MM.1S (cell line): ENCODE measurements around the gene INS.

Experiments used
- DNase-seq: peaks from one replicate; pipeline ENCODE4 v3.0.0-alpha.2; 2015
- H2AFZ ChIP-seq: fragments of 300-600 bp; sonication (generic); 2 replicates; pipeline ENCODE4 v1.6.0; 2016; ENCODE audit warnings: antibody characterized with exemption, low read length
- H3F3A ChIP-seq: fragments of 300-600 bp; sonication (generic); 2 replicates; pipeline ENCODE4 v1.6.1; 2016; ENCODE audit warnings: mild to moderate bottlenecking, antibody characterized with exemption, low read length, moderate library complexity, mixed read lengths; ENCODE audit not compliant: insufficient read depth
- H3K27ac ChIP-seq: fragments of 300-600 bp; sonication (generic); 2 replicates; pipeline ENCODE4 v1.5.1; 2016; ENCODE audit warnings: mild to moderate bottlenecking, low read length
- H3K27me3 ChIP-seq: fragments of 300-600 bp; sonication (generic); replicated peaks from 2 replicates; pipeline ENCODE4 v1.6.0; 2016; ENCODE audit warnings: low read length; ENCODE audit not compliant: insufficient read depth
- H3K36me3 ChIP-seq: fragments of 300-600 bp; sonication (generic); replicated peaks from 2 replicates; pipeline ENCODE4 v1.6.1; 2016; ENCODE audit warnings: mild to moderate bottlenecking, low read length, mixed read lengths; ENCODE audit not compliant: insufficient read depth
- H3K4me1 ChIP-seq: fragments of 300-600 bp; sonication (generic); 2 replicates; pipeline ENCODE4 v1.6.1; 2016; ENCODE audit warnings: low read length, mixed read lengths
- H3K4me2 ChIP-seq: fragments of 300-600 bp; sonication (generic); 2 replicates; pipeline ENCODE4 v1.6.0; 2016; ENCODE audit warnings: low read depth, low read length
- H3K4me3 ChIP-seq: fragments of 300-600 bp; sonication (generic); 2 replicates; pipeline ENCODE4 v1.5.1; 2016; ENCODE audit warnings: low read length, mixed read lengths
- H3K79me2 ChIP-seq: fragments of 300-600 bp; sonication (generic); 2 replicates; pipeline ENCODE4 v1.6.1; 2016; ENCODE audit warnings: mixed run types, low read length, mixed read lengths
- H3K9ac ChIP-seq: fragments of 300-600 bp; sonication (generic); 2 replicates; pipeline ENCODE4 v1.6.1; 2016; ENCODE audit warnings: low read length, mixed read lengths
- H3K9me2 ChIP-seq: fragments of 300-600 bp; sonication (generic); replicated peaks from 2 replicates; pipeline ENCODE4 v1.6.1; 2016; ENCODE audit warnings: mild to moderate bottlenecking, low read length, mixed read lengths; ENCODE audit not compliant: insufficient read depth
- H3K9me3 ChIP-seq: fragments of 300-600 bp; sonication (generic); replicated peaks from 2 replicates; pipeline ENCODE4 v1.6.1; 2016; ENCODE audit warnings: mild to moderate bottlenecking, low read length, mixed read lengths; ENCODE audit not compliant: insufficient read depth
- H4K20me1 ChIP-seq: fragments of 300-600 bp; sonication (generic); 2 replicates; pipeline ENCODE4 v1.6.1; 2016; ENCODE audit warnings: mild to moderate bottlenecking, low read length, moderate library complexity, mixed read lengths; ENCODE audit not compliant: insufficient read depth
- CTCF ChIP-seq: fragments of 300-600 bp; sonication (generic); IDR thresholded peaks from 2 replicates; pipeline ENCODE4 v1.5.1; 2016; ENCODE audit warnings: antibody characterized with exemption, low read length, mixed read lengths
- EZH2 ChIP-seq: fragments of 300-600 bp; sonication (generic); optimal IDR thresholded peaks from 2 replicates; pipeline ENCODE3; 2017; ENCODE audit warnings: low read depth, mild to moderate bottlenecking, antibody characterized with exemption, low read length, mixed read lengths
- EZH2phosphoT487 ChIP-seq: fragments of 300-600 bp; sonication (generic); IDR thresholded peaks from 2 replicates; pipeline ENCODE4 v1.6.1; 2018; ENCODE audit warnings: antibody characterized with exemption, low read length

The INS gene

DNA sequence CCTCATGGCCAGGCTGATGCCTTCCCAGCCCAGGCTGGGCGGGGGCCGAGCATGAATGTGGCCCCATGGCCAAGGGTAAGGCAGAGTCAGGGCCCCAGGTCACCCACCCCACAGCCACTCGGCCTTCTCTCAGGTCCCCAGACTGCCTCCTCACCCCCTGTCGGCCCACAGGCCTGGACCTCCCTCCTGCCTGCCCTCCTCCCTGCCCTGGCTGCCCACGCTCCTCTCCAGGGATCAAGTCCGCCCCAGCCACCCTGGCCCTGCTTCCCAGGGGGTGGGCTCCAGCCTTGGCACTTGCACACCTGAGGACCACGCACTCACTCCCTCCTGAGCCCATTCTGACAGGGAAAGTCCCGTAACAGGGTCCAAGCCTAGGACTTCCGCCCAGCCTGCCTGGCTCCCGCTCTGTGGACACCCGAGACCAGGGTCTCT is 48.4 kb upstream of the INS start:
- no peak for TF ChIP-seq CTCF
- no peak for TF ChIP-seq EZH2phosphoT487
- TF ChIP-seq EZH2: no peak

GRCh38 chr11:2208691-2209369 is 47.8 kb upstream of the INS start:
- no peaks in the 10 kb centered on the region for H3K36me3 ChIP-seq
- H3K9me3 ChIP-seq: no peaks in the 10 kb centered on the region
- no peaks in the 10 kb centered on the region for H3K79me2 ChIP-seq
- no peak overlapping the region for H3K27ac ChIP-seq
- no peaks in the 10 kb centered on the region for H3F3A ChIP-seq
- no peak overlapping the region for H3K4me2 ChIP-seq
- peaks cover 89% of the 10 kb centered on the region for H3K27me3 ChIP-seq
- no peaks in the 10 kb centered on the region for H3K9me2 ChIP-seq
- no peak overlapping the region for H3K4me3 ChIP-seq
- DNase-seq: no peak
- no peak overlapping the region for H3K9ac ChIP-seq
- no peak for TF ChIP-seq EZH2phosphoT487
- TF ChIP-seq CTCF: no peak
- no peak for TF ChIP-seq EZH2
- H2AFZ ChIP-seq: no peak overlapping the region
- H4K20me1 ChIP-seq: no peaks in the 10 kb centered on the region
- no peaks in the 10 kb centered on the region for H3K4me1 ChIP-seq

More for the DNA sequence above, 48.4 kb upstream of the INS start:
- Histone ChIP-seq H2AFZ (no peak overlapping the region), H4K20me1 (no peaks in the 10 kb centered on the region), H3K4me1 (no peaks in the 10 kb centered on the region), H3F3A (no peaks in the 10 kb centered on the region), H3K27me3 (peaks cover 89% of the 10 kb centered on the region), H3K9me3 (no peaks in the 10 kb centered on the region), H3K79me2 (no peaks in the 10 kb centered on the region), H3K4me2 (no peak overlapping the region), H3K27ac (no peak overlapping the region), H3K9ac (no peak overlapping the region), H3K9me2 (no peaks in the 10 kb centered on the region), H3K4me3 (no peak overlapping the region), H3K36me3 (no peaks in the 10 kb centered on the region)
- DNase-seq: no peak

DNA sequence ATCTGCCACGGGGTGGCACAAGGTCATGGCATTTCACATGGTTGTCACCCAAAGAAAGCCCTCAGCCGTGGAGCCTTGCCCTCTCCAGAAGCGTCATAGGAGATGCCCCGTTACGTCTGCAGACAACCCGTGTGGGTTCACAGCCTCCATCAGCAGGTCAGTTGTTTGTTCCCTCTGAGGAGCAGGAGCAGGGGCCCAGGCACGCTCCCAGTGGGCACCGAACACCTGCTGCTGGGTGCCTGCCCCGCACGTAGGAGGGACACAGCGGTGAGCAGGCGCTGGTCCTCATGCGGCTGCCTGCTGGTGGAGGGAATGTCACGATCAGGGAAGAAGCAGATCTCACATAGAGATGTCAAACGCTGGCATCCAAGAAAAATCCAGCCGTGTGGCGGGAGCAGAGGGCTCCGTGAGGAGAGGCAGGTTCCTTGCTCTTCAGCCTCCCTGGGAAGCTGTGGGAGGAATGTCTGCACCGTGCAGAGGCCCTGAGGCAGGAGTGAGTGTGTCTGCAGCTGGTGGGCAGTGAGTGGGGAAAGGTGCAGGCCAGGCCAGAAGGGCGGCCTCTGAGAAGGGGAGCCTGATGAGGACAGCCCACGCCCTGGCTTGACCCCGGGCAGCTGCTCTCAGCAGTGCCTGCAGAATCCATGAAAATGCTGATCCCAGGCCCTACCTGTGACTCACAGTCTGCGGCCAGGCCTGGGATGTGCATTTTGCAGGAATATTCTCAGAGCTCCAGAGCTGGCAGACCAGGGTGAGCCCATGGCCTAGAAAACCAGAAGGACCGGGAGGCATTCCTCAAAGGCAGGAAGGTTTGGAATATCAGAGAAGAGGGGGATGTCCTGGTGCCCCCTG is 47.0 kb upstream of the INS start:
- H3K9ac ChIP-seq: no peak overlapping the region
- H3K27ac ChIP-seq: no peak overlapping the region
- no peak for DNase-seq
- TF ChIP-seq CTCF (no peak), EZH2phosphoT487 (no peak), EZH2 (no peak)
- H3K27me3 ChIP-seq: peaks cover 89% of the 10 kb centered on the region
- no peaks in the 10 kb centered on the region for H4K20me1 ChIP-seq
- no peak overlapping the region for H3K4me3 ChIP-seq
- H3F3A ChIP-seq: no peaks in the 10 kb centered on the region
- H3K9me2 ChIP-seq: no peaks in the 10 kb centered on the region
- no peaks in the 10 kb centered on the region for H3K36me3 ChIP-seq
- no peaks in the 10 kb centered on the region for H3K79me2 ChIP-seq
- no peak overlapping the region for H3K4me2 ChIP-seq
- no peaks in the 10 kb centered on the region for H3K9me3 ChIP-seq
- no peaks in the 10 kb centered on the region for H3K4me1 ChIP-seq
- H2AFZ ChIP-seq: no peak overlapping the region
